ENCODE measurements around the gene TSEN54. TPM values are rescaled to one million over a fixed set of nuclear protein-coding genes. Genes with fewer than 3 reads are reported as not detected.

Gene TSEN54
- total and polyA plus RNA-seq, 4 donors, result 9.1 to 15.1 (median 12.3) TPM

- Histone ChIP-seq H3K36me3 (ENCODE audit: control insufficient read depth in 4 of 4, insufficient read depth in 3 of 4, low read depth in 1 of 4, low read length in 3 of 4) (peaks cover 0 to 4% (median 0%) of the 10 kb centered on the region in 4 donors), H3K4me3 (ENCODE audit: low read depth in 1 of 3, low read length in 3 of 3) (no peak overlapping the region), H3K9me3 (ENCODE audit: control insufficient read depth in 4 of 4, low read length in 3 of 4) (no peaks in the 10 kb centered on the region), H3K9ac (ENCODE audit: low read depth in 1 of 2, low read length in 2 of 2) (no peak overlapping the region), H3K4me1 (ENCODE audit: control insufficient read depth in 4 of 4, insufficient read depth in 4 of 4, low read length in 3 of 4) (peaks cover 9 to 41% (median 22%) of the 10 kb centered on the region in 4 donors), H3K27me3 (ENCODE audit: control insufficient read depth in 4 of 4, insufficient read depth in 4 of 4, low read length in 3 of 4) (no peaks in the 10 kb centered on the region), H3K27ac (ENCODE audit: low read depth in 1 of 2, low read length in 2 of 2) (no peak overlapping the region)
- 86% methylated on average over 13 of the region's 13 CpGs for WGBS
- DNase-seq (ENCODE audit: low spot score), result no peak
- TF ChIP-seq CTCF (IDR thresholded peaks at IDR 0.05; ENCODE audit: low read depth, low read length, missing input control), result no peak
- no peak for TF ChIP-seq HNF4A (conservative IDR thresholded peaks at IDR 0.05)
- TF ChIP-seq NR2F2 (IDR thresholded peaks at IDR 0.05), result no peak
- TF ChIP-seq RXRA (IDR thresholded peaks at IDR 0.05), result no peak
- no peak for TF ChIP-seq YY1 (IDR thresholded peaks at IDR 0.05)
- no peak for TF ChIP-seq JUND (IDR thresholded peaks at IDR 0.05)
These were observed 23.8 kb downstream of the TSEN54 start for GRCh38 chr17:75539967-75540729.

- H3K4me1 ChIP-seq (ENCODE audit: control insufficient read depth in 4 of 4, insufficient read depth in 4 of 4, low read length in 3 of 4), result peaks cover 9 to 41% (median 22%) of the 10 kb centered on the region in 4 donors
- H3K27ac ChIP-seq (ENCODE audit: low read depth in 1 of 2, low read length in 2 of 2), result no peak overlapping the region
- no peak overlapping the region for H3K4me3 ChIP-seq (ENCODE audit: low read depth in 1 of 3, low read length in 3 of 3)
- no peak overlapping the region for H3K9ac ChIP-seq (ENCODE audit: low read depth in 1 of 2, low read length in 2 of 2)
- no peak for DNase-seq (ENCODE audit: low spot score)
- H3K27me3 ChIP-seq (ENCODE audit: control insufficient read depth in 4 of 4, insufficient read depth in 4 of 4, low read length in 3 of 4), result no peaks in the 10 kb centered on the region
- peaks cover 0 to 2% (median 0%) of the 10 kb centered on the region in 4 donors for H3K36me3 ChIP-seq (ENCODE audit: control insufficient read depth in 4 of 4, insufficient read depth in 3 of 4, low read depth in 1 of 4, low read length in 3 of 4)
- H3K9me3 ChIP-seq (ENCODE audit: control insufficient read depth in 4 of 4, low read length in 3 of 4), result no peaks in the 10 kb centered on the region
- WGBS, result 64% methylated on average over 4 of the region's 4 CpGs
- TF ChIP-seq SP1 (IDR thresholded peaks at IDR 0.05), result no peak
- TF ChIP-seq EGR1 (IDR thresholded peaks at IDR 0.05; ENCODE audit: low read depth in 2 of 2), result no peak
- no peak for TF ChIP-seq REST (IDR thresholded peaks at IDR 0.05)
- no peak for TF ChIP-seq HNF4G (IDR thresholded peaks at IDR 0.05)
- TF ChIP-seq ZBTB33 (IDR thresholded peaks at IDR 0.05), result no peak
- no peak for TF ChIP-seq TAF1 (conservative IDR thresholded peaks at IDR 0.05)
- no peak for TF ChIP-seq FOXA1 (IDR thresholded peaks at IDR 0.05)
- no peak for TF ChIP-seq ATF3 (IDR thresholded peaks at IDR 0.05)
- TF ChIP-seq HNF4A (conservative IDR thresholded peaks at IDR 0.05), result no peak
- no peak for TF ChIP-seq GABPA (IDR thresholded peaks at IDR 0.05 in 1 of 2, conservative IDR thresholded peaks at IDR 0.05 in 1 of 2)
- no peak for TF ChIP-seq YY1 (IDR thresholded peaks at IDR 0.05)
These were observed 24.7 kb downstream of the TSEN54 start for GRCh38 chr17:75540923-75541503.
